Stimulated activated CD4-positive, alpha-beta T cell treated with anti-CD3 and anti-CD28 coated beads, Interleukin-2, amount 100 ng/mL, for 4 hours (primary cell): ENCODE results near the gene SRP72.

Experiments
- DNase-seq: peaks from one replicate; pipeline ENCODE4 v3.0.0-alpha.2; 2020; ENCODE audit warnings: low read depth

SRP72 gene

DNA sequence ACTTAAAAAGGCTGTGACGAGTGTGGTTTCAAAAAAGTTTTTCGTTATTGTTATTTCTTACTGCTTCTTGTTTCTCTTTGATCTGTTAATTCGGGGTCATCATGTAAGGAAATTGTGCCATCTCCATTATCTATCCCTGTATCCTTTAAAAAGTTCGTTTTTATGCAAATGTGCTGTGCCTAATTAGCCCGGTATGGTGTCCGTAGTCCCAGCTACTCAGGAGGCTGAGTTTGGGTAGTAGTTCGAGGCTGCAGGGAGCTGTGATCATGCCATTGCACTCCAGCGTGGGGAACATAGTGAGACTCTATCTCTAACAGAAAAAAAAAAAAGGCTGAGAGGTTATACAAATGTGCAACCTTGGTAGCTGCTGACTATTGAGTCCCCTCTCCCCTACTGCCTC lies 83.2 kb downstream of the SRP72 start:
- no peak for DNase-seq

DNA sequence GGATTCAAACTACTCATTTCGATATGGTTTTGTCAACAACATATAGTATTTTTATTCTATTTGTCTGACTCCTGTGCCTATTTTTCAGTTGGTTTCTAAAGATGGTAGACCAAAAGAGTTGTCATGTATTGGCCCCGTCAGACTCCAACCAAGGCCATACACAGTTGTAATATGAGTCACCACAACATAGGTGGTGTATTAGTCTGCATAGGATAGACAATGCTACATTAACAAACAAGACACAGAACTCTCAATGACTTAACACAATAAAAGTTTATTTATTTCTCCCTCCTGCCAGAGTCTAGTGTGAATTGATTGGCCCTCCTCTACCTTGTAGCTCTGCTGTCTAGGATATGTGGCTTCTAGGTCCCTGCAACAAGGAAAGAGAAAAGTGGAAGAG lies 84.1 kb downstream of the SRP72 start:
- no peak for DNase-seq

DNA sequence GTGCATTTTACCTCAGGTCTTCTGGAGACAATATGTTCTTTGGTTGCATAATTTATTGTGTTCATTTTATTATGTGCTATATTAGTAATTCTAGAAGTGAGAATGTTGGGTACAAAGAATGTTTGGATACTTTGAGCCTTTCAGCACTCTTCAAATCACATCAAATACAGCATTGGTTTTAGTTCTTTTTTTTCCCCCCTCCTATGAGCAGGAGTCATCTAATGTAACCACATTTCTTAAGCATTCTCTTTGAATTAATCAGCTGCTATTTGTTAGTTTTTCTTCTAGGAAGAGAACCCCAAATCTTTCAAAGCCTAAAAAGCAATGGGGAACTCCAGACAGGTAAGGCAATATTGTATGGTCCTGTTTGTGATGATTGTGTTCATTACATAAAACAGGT lies 84.9 kb downstream of the SRP72 start:
- no peak for DNase-seq
